Kidney (tissue), 14 donors: ENCODE results near the gene XCL1. TPM values are rescaled to one million over a fixed set of nuclear protein-coding genes. Genes with fewer than 3 reads are reported as not detected.

Experiments
- DNase-seq, 5 donors: peaks; one replicate each; pipeline ENCODE4 v3.0.0-alpha.2; 2013 to 2020
- FAIRE-seq: peaks from 2 replicates; lab custom pipeline; 2012; peaks lifted over from hg19 to GRCh38; lab: Jason Lieb, UNC
- H3K27ac ChIP-seq, 2 donors: one replicate each; pipeline ENCODE4 v1.7.0; 2013; ENCODE audit warnings: low read depth in 2 of 2, low read length in 2 of 2, inconsistent platforms in 1 of 2
- H3K27me3 ChIP-seq: one replicate; pipeline ENCODE4 v1.7.1; 2013; ENCODE audit warnings: low read length, inconsistent platforms; ENCODE audit not compliant: control insufficient read depth, insufficient read depth
- H3K36me3 ChIP-seq, 3 donors: one replicate each; pipeline versions ENCODE4 v1.7.0 to v1.7.1; 2013; ENCODE audit warnings: low read length in 3 of 3, control low read depth in 1 of 3, inconsistent platforms in 1 of 3; ENCODE audit not compliant: insufficient read depth in 3 of 3, control insufficient read depth in 2 of 3
- H3K4me1 ChIP-seq, 3 donors: one replicate each; pipeline versions ENCODE4 v1.7.0 to v1.7.1; 2013; ENCODE audit warnings: low read length in 3 of 3, inconsistent platforms in 1 of 3, low read depth in 1 of 3; ENCODE audit not compliant: control insufficient read depth in 2 of 3, insufficient read depth in 2 of 3
- H3K4me3 ChIP-seq, 3 donors: one replicate each; pipeline versions ENCODE4 v1.7.0 to v1.8.1; 2013; ENCODE audit warnings: low read length in 3 of 3, control low read depth in 1 of 3, inconsistent platforms in 1 of 3
- H3K9ac ChIP-seq, 3 donors: one replicate each; pipeline versions ENCODE4 v1.7.0 to v1.7.1; 2013; ENCODE audit warnings: low read length in 3 of 3, control low read depth in 1 of 3, inconsistent platforms in 1 of 3
- H3K9me3 ChIP-seq, 3 donors: one replicate each; pipeline versions ENCODE4 v1.7.0 to v1.7.1; 2013; ENCODE audit warnings: low read length in 3 of 3, control low read depth in 1 of 3, inconsistent platforms in 1 of 3; ENCODE audit not compliant: control insufficient read depth in 2 of 3, insufficient read depth in 1 of 3
- intact Hi-C: fragments of 100-400 bp; cut with DNase I; formaldehyde crosslinking; loops from one replicate; pipeline ENCODE4 v1.11.1; 2022
- polyA plus RNA-seq: library from polyadenylated mRNA; stranded (reverse); fragments of 350-450 nt; fragmentation: Illumina TruSeq; extraction: RNeasy Lipid Tissue Mini Kit (QIAGEN cat#74804); gene quantifications from one replicate; pipeline ENCODE4 v1.2.3, GENCODE V29; 2014; ENCODE audit warnings: low read depth, low replicate concordance; ENCODE audit not compliant: insufficient read depth
- total RNA-seq: library from RNA; stranded (reverse); fragmentation: NEBNext Ultra II Directional; extraction: Animal tissue kit (Norgen Biotek cat#: 25700); gene quantifications from one replicate; pipeline ENCODE4 v1.2.1, GENCODE V29; 2021
- TF ChIP-seq, protein P1 (sequence below): IDR thresholded peaks from 3 replicates; pipeline ENCODE4 v1.5.1; 2012; ENCODE audit warnings: mild to moderate bottlenecking, moderate library complexity, borderline replicate concordance; ENCODE audit not compliant: insufficient read depth; ENCODE audit errors: extremely low read depth
- donor health status: control.
- donor health status: control.
- donor health status: control.
- donor health status: control.
- donor health status: control.
- donor health status: DM: yes; HTN: yes; CAD: no.
- donor health status: Normal renal cell carcinoma (clear cell type).

Gene XCL1
- total and polyA plus RNA-seq, 2 donors from 2014 or later = not detected

DNA sequence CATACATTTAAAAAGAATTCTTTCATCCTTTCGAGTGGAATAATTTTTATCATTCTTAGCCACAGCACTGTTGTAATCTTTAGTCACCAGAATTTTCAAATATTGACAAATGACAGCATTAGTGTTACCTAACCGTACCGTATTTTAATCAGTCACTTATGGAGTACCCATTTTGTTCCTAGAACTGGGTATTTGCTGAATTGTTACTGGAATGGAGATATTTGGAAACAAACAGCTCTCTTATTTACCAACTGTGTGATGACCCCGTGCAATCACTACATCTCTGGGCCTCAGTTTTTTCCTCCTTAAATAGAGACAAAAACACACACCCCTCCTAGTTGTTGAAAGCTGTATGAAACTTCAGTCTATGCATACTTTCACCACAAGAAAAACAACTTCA lies 24.7 kb upstream of the XCL1 start:
- DNase-seq (no peak), FAIRE-seq (no peak)
- Histone ChIP-seq H3K36me3 (no peaks in the 10 kb centered on the region), H3K27ac (no peak overlapping the region), H3K4me3 (no peak overlapping the region), H3K27me3 (no peaks in the 10 kb centered on the region), H3K9ac (no peak overlapping the region), H3K4me1 (no peaks in the 10 kb centered on the region), H3K9me3 (no peaks in the 10 kb centered on the region)
- intact Hi-C loops = no loop called here
- TF ChIP-seq, protein P1, sequence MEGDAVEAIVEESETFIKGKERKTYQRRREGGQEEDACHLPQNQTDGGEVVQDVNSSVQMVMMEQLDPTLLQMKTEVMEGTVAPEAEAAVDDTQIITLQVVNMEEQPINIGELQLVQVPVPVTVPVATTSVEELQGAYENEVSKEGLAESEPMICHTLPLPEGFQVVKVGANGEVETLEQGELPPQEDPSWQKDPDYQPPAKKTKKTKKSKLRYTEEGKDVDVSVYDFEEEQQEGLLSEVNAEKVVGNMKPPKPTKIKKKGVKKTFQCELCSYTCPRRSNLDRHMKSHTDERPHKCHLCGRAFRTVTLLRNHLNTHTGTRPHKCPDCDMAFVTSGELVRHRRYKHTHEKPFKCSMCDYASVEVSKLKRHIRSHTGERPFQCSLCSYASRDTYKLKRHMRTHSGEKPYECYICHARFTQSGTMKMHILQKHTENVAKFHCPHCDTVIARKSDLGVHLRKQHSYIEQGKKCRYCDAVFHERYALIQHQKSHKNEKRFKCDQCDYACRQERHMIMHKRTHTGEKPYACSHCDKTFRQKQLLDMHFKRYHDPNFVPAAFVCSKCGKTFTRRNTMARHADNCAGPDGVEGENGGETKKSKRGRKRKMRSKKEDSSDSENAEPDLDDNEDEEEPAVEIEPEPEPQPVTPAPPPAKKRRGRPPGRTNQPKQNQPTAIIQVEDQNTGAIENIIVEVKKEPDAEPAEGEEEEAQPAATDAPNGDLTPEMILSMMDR = no peak

DNA sequence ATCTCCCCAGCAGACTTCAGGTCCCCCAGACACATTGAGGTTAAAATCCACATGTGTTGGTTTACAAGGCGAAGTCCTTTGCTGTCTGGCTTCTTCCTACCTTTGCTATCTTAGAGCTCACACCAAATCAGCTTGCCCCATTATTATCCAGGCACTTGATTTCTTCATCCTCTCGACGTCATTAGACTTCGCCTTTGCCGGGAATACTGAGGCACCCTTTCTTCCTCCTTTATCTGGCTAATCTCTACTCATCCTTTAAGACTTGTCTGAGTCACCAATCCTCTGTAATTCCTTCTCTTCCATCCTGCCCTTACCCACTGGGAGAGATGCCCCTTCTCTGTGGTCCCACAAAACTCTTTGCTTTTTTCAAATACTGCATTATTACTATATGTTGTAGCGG lies 23.4 kb upstream of the XCL1 start:
- H3K9ac ChIP-seq = no peak overlapping the region
- no peak for DNase-seq
- no peaks in the 10 kb centered on the region for H3K27me3 ChIP-seq
- H3K9me3 ChIP-seq = no peaks in the 10 kb centered on the region
- TF ChIP-seq, protein P1 = no peak
- FAIRE-seq = no peak
- H3K27ac ChIP-seq = no peak overlapping the region
- H3K36me3 ChIP-seq = no peaks in the 10 kb centered on the region
- H3K4me3 ChIP-seq = no peak overlapping the region
- H3K4me1 ChIP-seq = no peaks in the 10 kb centered on the region
- intact Hi-C loops = no loop called here

DNA sequence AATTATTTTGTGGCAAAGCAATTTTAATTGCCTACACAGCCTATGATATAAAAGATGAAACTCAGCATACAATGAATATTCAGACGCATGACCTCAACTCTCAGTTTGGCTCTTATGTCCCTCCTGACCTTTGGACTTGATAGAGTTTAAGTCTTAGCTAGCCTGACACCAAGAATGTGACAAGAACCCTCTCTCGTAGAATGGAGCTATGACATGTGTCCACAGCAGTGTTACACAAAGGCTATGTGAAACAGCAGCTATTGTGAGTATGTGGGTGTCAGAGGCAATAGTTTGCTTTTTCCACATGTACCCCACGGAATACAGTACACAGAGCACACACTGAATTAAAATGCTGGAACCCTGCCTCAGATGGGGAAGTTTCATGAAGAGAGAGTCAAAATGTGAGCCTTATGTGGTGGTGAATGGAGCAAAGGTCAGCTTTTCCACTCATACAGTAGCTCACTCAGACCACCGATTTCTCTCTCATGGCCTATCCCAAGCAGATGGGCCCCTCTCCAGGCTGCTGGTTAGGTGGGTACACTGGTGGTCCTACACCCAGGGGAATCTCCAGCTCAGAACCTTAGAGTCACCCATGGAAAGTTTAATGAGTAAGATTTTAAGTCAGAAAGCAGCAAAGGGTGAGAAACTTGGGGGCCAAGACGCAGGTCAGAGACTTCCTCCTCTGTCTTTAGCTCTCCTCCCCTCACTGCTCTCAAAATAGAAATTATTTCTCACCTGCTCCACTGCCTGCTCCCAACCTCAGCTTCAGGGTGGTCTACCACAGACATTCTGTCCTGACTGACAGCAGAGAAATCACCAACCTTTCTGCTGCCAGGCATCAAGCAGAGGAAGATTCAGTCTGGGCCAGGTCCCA lies 22.5 kb upstream of the XCL1 start:
- H3K4me3 ChIP-seq = no peak overlapping the region
- no peak overlapping the region for H3K9ac ChIP-seq
- H3K9me3 ChIP-seq = no peaks in the 10 kb centered on the region
- H3K27ac ChIP-seq = no peak overlapping the region
- no peaks in the 10 kb centered on the region for H3K27me3 ChIP-seq
- TF ChIP-seq, protein P1 = no peak
- FAIRE-seq (no peak), DNase-seq (no peak)
- no peaks in the 10 kb centered on the region for H3K4me1 ChIP-seq
- no peaks in the 10 kb centered on the region for H3K36me3 ChIP-seq
- intact Hi-C loops = no loop called here
